ENCODE data around the gene SPECC1.

- TF ChIP-seq POLR2A (IDR thresholded peaks at IDR 0.05; ENCODE audit: low read depth, low read length) (no peak), USF2 (IDR thresholded peaks at IDR 0.05; ENCODE audit: low read depth, low read length) (no peak), CTCF (conservative IDR thresholded peaks at IDR 0.05; ENCODE audit: low read depth, low read length) (no peak), RFX5 (IDR thresholded peaks at IDR 0.05; ENCODE audit: low read depth, low read length) (no peak), FOS (IDR thresholded peaks at IDR 0.05; ENCODE audit: low read depth, low read length) (no peak), RAD21 (IDR thresholded peaks at IDR 0.05; ENCODE audit: low read length) (no peak), CEBPB (IDR thresholded peaks at IDR 0.05; ENCODE audit: low read depth, low read length) (no peak), SMC3 (IDR thresholded peaks at IDR 0.05; ENCODE audit: low read depth, low read length) (no peak)
- TF ChIP-seq, protein P1, sequence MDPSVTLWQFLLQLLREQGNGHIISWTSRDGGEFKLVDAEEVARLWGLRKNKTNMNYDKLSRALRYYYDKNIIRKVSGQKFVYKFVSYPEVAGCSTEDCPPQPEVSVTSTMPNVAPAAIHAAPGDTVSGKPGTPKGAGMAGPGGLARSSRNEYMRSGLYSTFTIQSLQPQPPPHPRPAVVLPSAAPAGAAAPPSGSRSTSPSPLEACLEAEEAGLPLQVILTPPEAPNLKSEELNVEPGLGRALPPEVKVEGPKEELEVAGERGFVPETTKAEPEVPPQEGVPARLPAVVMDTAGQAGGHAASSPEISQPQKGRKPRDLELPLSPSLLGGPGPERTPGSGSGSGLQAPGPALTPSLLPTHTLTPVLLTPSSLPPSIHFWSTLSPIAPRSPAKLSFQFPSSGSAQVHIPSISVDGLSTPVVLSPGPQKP (IDR thresholded peaks at IDR 0.05; ENCODE audit: borderline replicate concordance, low read depth, low read length) = no peak
Observed at GRCh38 chr17:20276421-20276820, 267.3 kb downstream of the SPECC1 start.

Measured in IMR-90 (cell line).